SK-N-SH (cell line): Measurements from ENCODE around the gene ITGA8. TPM values are rescaled to one million over a fixed set of nuclear protein-coding genes. Genes with fewer than 3 reads are reported as not detected.

Experiments
- CTCF ChIA-PET: fragments of 300-600, 350-600 bp; formaldehyde crosslinking; extraction: SDS; loops from one replicate; lab custom pipeline; 2021; lab: Yijun Ruan, JAX
- POLR2A ChIA-PET: fragments of 350-600 bp; sonication (Branson Sonifier 250); formaldehyde crosslinking; extraction: SDS; loops from one replicate; lab custom pipeline; 2020; ENCODE audit warnings: antibody characterized with exemption, inconsistent platforms; lab: Yijun Ruan, JAX
- DNase-seq: peaks from one replicate; pipeline ENCODE4 v3.0.0; 2012
- H2AFZ ChIP-seq: fragments of 200-600 bp; sonication (generic); 2 replicates; pipeline ENCODE4 v1.8.1; 2016; ENCODE audit warnings: antibody characterized with exemption, mild to moderate bottlenecking, low read depth
- H3F3A ChIP-seq: fragments of 200-600 bp; sonication (generic); replicated peaks from 2 replicates; pipeline ENCODE3; 2016; ENCODE audit warnings: antibody characterized with exemption, mild to moderate bottlenecking; ENCODE audit not compliant: insufficient read depth
- H3K27ac ChIP-seq, 2 experiments: fragments of 200-500 bp in 1 of 2; fragments of 200-600 bp in 1 of 2; sonication (Bioruptor generic) in 1 of 2; sonication (generic), shearing (Covaris generic) in 1 of 2; 2 replicates each; pipeline versions ENCODE4 v1.5.1 to v1.6.1; 2014 to 2016; ENCODE audit warnings: low read depth in 2 of 2, inconsistent platforms in 1 of 2, low read length in 1 of 2, mild to moderate bottlenecking in 1 of 2, mixed read lengths in 1 of 2
- H3K27me3 ChIP-seq: fragments of 200-600 bp; sonication (generic), shearing (Covaris generic); 2 replicates; pipeline ENCODE4 v1.6.1; 2016; ENCODE audit warnings: mixed run types; ENCODE audit not compliant: insufficient read depth
- H3K36me3 ChIP-seq, 2 experiments: fragments of 200-500 bp in 1 of 2; fragments of 200-600 bp in 1 of 2; sonication (Bioruptor generic) in 1 of 2; sonication (generic) in 1 of 2; replicated peaks in 1 of 2; 2 replicates each; pipeline versions ENCODE3 to v1.5.1; 2014 to 2016; ENCODE audit warnings: low read length in 1 of 2, mild to moderate bottlenecking in 1 of 2; ENCODE audit not compliant: insufficient read depth in 2 of 2, control insufficient read depth in 1 of 2
- H3K4me1 ChIP-seq, 2 experiments: fragments of 200-500 bp in 1 of 2; fragments of 200-600 bp in 1 of 2; sonication (Bioruptor generic) in 1 of 2; sonication (generic), shearing (Covaris generic) in 1 of 2; 2 replicates each; pipeline versions ENCODE4 v1.5.1 to v1.6.1; 2014 to 2016; ENCODE audit warnings: low read depth in 1 of 2, low read length in 1 of 2, mixed run types in 1 of 2; ENCODE audit not compliant: insufficient read depth in 2 of 2, control insufficient read depth in 1 of 2
- H3K4me2 ChIP-seq: fragments of 200-600 bp; sonication (generic), shearing (Covaris generic); 2 replicates; pipeline ENCODE4 v1.6.1; 2017; ENCODE audit warnings: mixed run types
- H3K4me3 ChIP-seq, 2 experiments: fragments of 200-500 bp in 1 of 2; fragments of 200-600 bp in 1 of 2; sonication (Bioruptor generic) in 1 of 2; sonication (generic), shearing (Covaris generic) in 1 of 2; 2 replicates each; pipeline versions ENCODE4 v1.5.1 to v1.8.1; 2014 to 2016; ENCODE audit warnings: low read depth in 2 of 2, inconsistent platforms in 1 of 2, low read length in 1 of 2, mild to moderate bottlenecking in 1 of 2, mixed read lengths in 1 of 2, moderate library complexity in 1 of 2
- H3K79me2 ChIP-seq: fragments of 200-600 bp; sonication (generic); 2 replicates; pipeline ENCODE4 v1.8.1; 2017; ENCODE audit warnings: mild to moderate bottlenecking; ENCODE audit not compliant: insufficient read depth
- H3K9ac ChIP-seq: fragments of 200-600 bp; sonication (generic); 2 replicates; pipeline ENCODE4 v1.6.1; 2017; ENCODE audit warnings: mixed run types
- H3K9me2 ChIP-seq: fragments of 200-600 bp; sonication (generic); 2 replicates; pipeline ENCODE4 v1.6.1; 2017; ENCODE audit warnings: mixed run types
- H3K9me3 ChIP-seq: fragments of 200-600 bp; sonication (generic); 2 replicates; pipeline ENCODE4 v1.6.1; 2017; ENCODE audit warnings: mixed run types, mild to moderate bottlenecking, moderate library complexity
- H4K20me1 ChIP-seq: fragments of 200-600 bp; sonication (generic); 2 replicates; pipeline ENCODE4 v1.6.1; 2017; ENCODE audit warnings: mild to moderate bottlenecking, mixed run types; ENCODE audit not compliant: insufficient read depth
- CHD2 ChIP-seq: fragments of 150-350 bp; IDR thresholded peaks from 2 replicates; pipeline ENCODE4 v1.6.1; 2018; ENCODE audit warnings: low read length; ENCODE audit not compliant: partially characterized antibody
- ELF1 ChIP-seq: IDR thresholded peaks from 2 replicates; pipeline ENCODE4 v1.4.0; 2012
- EZH2phosphoT487 ChIP-seq: fragments of 200-600 bp; sonication (generic); IDR thresholded peaks from 2 replicates; pipeline ENCODE4 v1.6.1; 2017; ENCODE audit warnings: low read depth, mixed run types, mild to moderate bottlenecking, antibody characterized with exemption, moderate library complexity, borderline replicate concordance
- FOSL2 ChIP-seq: IDR thresholded peaks from 2 replicates; pipeline ENCODE4 v1.4.0; 2012; ENCODE audit warnings: low read depth, mild to moderate bottlenecking, moderate library complexity, borderline replicate concordance
- FOXJ3 ChIP-seq: sonication (generic); formaldehyde crosslinking; IDR thresholded peaks from 2 replicates; pipeline ENCODE4 v1.5.1; 2020; ENCODE audit warnings: mild to moderate bottlenecking, missing genetic modification reagents
- GABPA ChIP-seq: IDR thresholded peaks from 2 replicates; pipeline ENCODE4 v1.4.0; 2012; ENCODE audit warnings: low read depth, mild to moderate bottlenecking
- GATA2 ChIP-seq: sonication (generic); formaldehyde crosslinking; IDR thresholded peaks from 2 replicates; pipeline ENCODE4 v1.5.0; 2020; ENCODE audit warnings: mild to moderate bottlenecking, missing genetic modification reagents
- JUND ChIP-seq: IDR thresholded peaks from 2 replicates; pipeline ENCODE4 v1.4.0; 2012
- MAX ChIP-seq: IDR thresholded peaks from 2 replicates; pipeline ENCODE4 v1.4.0; 2012; ENCODE audit warnings: low read depth
- MEF2A ChIP-seq: IDR thresholded peaks from 2 replicates; pipeline ENCODE4 v1.4.0; 2012; ENCODE audit warnings: low read depth, borderline replicate concordance
- MXI1 ChIP-seq: IDR thresholded peaks from 2 replicates; pipeline ENCODE4 v1.6.1; 2012; ENCODE audit warnings: mild to moderate bottlenecking, low read depth, low read length, improper control_type of control experiment
- NFIC ChIP-seq: IDR thresholded peaks from 2 replicates; pipeline ENCODE4 v1.4.0; 2012; ENCODE audit warnings: borderline replicate concordance
- POLR2AphosphoS5 ChIP-seq: IDR thresholded peaks from 2 replicates; pipeline ENCODE4 v1.6.1; 2012; ENCODE audit warnings: low read depth, low read length
- RAD21 ChIP-seq: IDR thresholded peaks from 2 replicates; pipeline ENCODE4 v1.6.1; 2012; ENCODE audit warnings: mild to moderate bottlenecking, low read length
- RFX5 ChIP-seq: IDR thresholded peaks from 2 replicates; pipeline ENCODE4 v1.6.1; 2012; ENCODE audit warnings: mild to moderate bottlenecking, improper control_type of control experiment, low read length
- RXRA ChIP-seq: IDR thresholded peaks from 2 replicates; pipeline ENCODE4 v1.4.0; 2012; ENCODE audit warnings: low read depth, mild to moderate bottlenecking, borderline replicate concordance
- SIN3A ChIP-seq: IDR thresholded peaks from 2 replicates; pipeline ENCODE4 v1.6.1; 2012; ENCODE audit warnings: low read depth, mild to moderate bottlenecking, low read length, moderate library complexity, borderline replicate concordance
- SMC3 ChIP-seq: IDR thresholded peaks from 2 replicates; pipeline ENCODE4 v1.6.1; 2012; ENCODE audit warnings: low read depth, low read length, improper control_type of control experiment
- TAF1 ChIP-seq: IDR thresholded peaks from 2 replicates; pipeline ENCODE4 v1.6.1; 2012; ENCODE audit warnings: low read depth, mild to moderate bottlenecking, low read length, moderate library complexity, borderline replicate concordance
- TCF12 ChIP-seq: IDR thresholded peaks from 2 replicates; pipeline ENCODE4 v1.4.0; 2012
- WGBS: methylation state at CpG from one replicate; pipeline ENCODE4 v1.1.6; 2017; ENCODE audit warnings: low lambda C conversion rate; 5-methylcytosine and 5-hydroxymethylcytosine counted together
- polyA plus RNA-seq, 3 experiments: library from polyadenylated mRNA; depleted of rRNA; stranded (reverse); fragments of >200 nt; gene quantifications; 2 replicates each; pipeline ENCODE4 v1.2.3, GENCODE V29; 2012
- TF ChIP-seq, protein P1 (sequence below): fragments of 150-350 bp; IDR thresholded peaks from 2 replicates; pipeline ENCODE4 v1.6.1; 2016; ENCODE audit warnings: mild to moderate bottlenecking, low read depth, low read length
- TF ChIP-seq, protein P2 (sequence below): fragments of 200-600 bp; sonication (generic); IDR thresholded peaks from 2 replicates; pipeline ENCODE4 v1.6.1; 2017; ENCODE audit warnings: antibody characterized with exemption, mild to moderate bottlenecking, moderate library complexity
- TF ChIP-seq, protein P3 (sequence below): fragments of 150-350 bp; IDR thresholded peaks from 2 replicates; pipeline ENCODE4 v1.6.1; 2017; ENCODE audit warnings: antibody characterized with exemption, low read length, low read depth, borderline replicate concordance

The ITGA8 gene
- polyA plus RNA-seq, 1 of the 3 experiments (the other 2 are of a cell fraction) = not detected

GRCh38 chr10:15572531-15573045, 147.1 kb downstream of the ITGA8 start:
- H2AFZ ChIP-seq = no peak overlapping the region
- WGBS = 39% methylated on average over 6 of the region's 6 CpGs
- H3K4me2 ChIP-seq = no peak overlapping the region
- no peak overlapping the region for H3K9ac ChIP-seq
- no peaks in the 10 kb centered on the region for H3K27me3 ChIP-seq
- no peak overlapping the region for H3K4me3 ChIP-seq
- CTCF ChIA-PET = interaction anchor here (1.2 to 2.1 kb wide), 2 partner anchors 13 to 139 kb away, joined by 3 to 9 read pairs; no protein-coding TSS in a partner anchor
- TF ChIP-seq RAD21 (no peak), TCF12 (no peak), EZH2phosphoT487 (no peak), RFX5 (no peak), GATA2 (CRISPR knock-in tag) (no peak), TAF1 (no peak), POLR2AphosphoS5 (no peak), MEF2A (no peak), RXRA (no peak), GABPA (no peak), CHD2 (no peak), MAX (no peak)
- TF ChIP-seq, protein P1, sequence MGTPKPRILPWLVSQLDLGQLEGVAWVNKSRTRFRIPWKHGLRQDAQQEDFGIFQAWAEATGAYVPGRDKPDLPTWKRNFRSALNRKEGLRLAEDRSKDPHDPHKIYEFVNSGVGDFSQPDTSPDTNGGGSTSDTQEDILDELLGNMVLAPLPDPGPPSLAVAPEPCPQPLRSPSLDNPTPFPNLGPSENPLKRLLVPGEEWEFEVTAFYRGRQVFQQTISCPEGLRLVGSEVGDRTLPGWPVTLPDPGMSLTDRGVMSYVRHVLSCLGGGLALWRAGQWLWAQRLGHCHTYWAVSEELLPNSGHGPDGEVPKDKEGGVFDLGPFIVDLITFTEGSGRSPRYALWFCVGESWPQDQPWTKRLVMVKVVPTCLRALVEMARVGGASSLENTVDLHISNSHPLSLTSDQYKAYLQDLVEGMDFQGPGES = no peak
- TF ChIP-seq, protein P2, sequence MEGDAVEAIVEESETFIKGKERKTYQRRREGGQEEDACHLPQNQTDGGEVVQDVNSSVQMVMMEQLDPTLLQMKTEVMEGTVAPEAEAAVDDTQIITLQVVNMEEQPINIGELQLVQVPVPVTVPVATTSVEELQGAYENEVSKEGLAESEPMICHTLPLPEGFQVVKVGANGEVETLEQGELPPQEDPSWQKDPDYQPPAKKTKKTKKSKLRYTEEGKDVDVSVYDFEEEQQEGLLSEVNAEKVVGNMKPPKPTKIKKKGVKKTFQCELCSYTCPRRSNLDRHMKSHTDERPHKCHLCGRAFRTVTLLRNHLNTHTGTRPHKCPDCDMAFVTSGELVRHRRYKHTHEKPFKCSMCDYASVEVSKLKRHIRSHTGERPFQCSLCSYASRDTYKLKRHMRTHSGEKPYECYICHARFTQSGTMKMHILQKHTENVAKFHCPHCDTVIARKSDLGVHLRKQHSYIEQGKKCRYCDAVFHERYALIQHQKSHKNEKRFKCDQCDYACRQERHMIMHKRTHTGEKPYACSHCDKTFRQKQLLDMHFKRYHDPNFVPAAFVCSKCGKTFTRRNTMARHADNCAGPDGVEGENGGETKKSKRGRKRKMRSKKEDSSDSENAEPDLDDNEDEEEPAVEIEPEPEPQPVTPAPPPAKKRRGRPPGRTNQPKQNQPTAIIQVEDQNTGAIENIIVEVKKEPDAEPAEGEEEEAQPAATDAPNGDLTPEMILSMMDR = no peak
- no peaks in the 10 kb centered on the region for H3K36me3 ChIP-seq
- no peak for DNase-seq
- no peaks in the 10 kb centered on the region for H3F3A ChIP-seq
- no peaks in the 10 kb centered on the region for H3K4me1 ChIP-seq
- no peak overlapping the region for H3K27ac ChIP-seq
- POLR2A ChIA-PET = no interaction called here
- no peaks in the 10 kb centered on the region for H3K79me2 ChIP-seq
- H4K20me1 ChIP-seq = no peaks in the 10 kb centered on the region
- H3K9me2 ChIP-seq = no peaks in the 10 kb centered on the region
- no peaks in the 10 kb centered on the region for H3K9me3 ChIP-seq

- H3K4me1 ChIP-seq = no peaks in the 10 kb centered on the region
- ChIA-PET CTCF (interaction anchor here (2.1 kb wide), 1 partner anchor 14 kb away, joined by 9 read pairs; no protein-coding TSS in a partner anchor), POLR2A (no interaction called here)
- no peaks in the 10 kb centered on the region for H3K36me3 ChIP-seq
- no peak for DNase-seq
- no peaks in the 10 kb centered on the region for H3K9me2 ChIP-seq
- H2AFZ ChIP-seq = no peak overlapping the region
- no peak overlapping the region for H3K4me2 ChIP-seq
- H3K9me3 ChIP-seq = no peaks in the 10 kb centered on the region
- no peak overlapping the region for H3K27ac ChIP-seq
- H3K4me3 ChIP-seq = no peak overlapping the region
- 3% methylated on average over 3 of the region's 3 CpGs for WGBS
- H3K27me3 ChIP-seq = no peaks in the 10 kb centered on the region
- H4K20me1 ChIP-seq = no peaks in the 10 kb centered on the region
- H3K79me2 ChIP-seq = no peaks in the 10 kb centered on the region
- TF ChIP-seq FOXJ3 (CRISPR knock-in tag) = no peak
- TF ChIP-seq TCF12 = no peak
- no peak for TF ChIP-seq JUND
- no peak for TF ChIP-seq TAF1
- TF ChIP-seq CHD2 = no peak
- TF ChIP-seq, protein P3, sequence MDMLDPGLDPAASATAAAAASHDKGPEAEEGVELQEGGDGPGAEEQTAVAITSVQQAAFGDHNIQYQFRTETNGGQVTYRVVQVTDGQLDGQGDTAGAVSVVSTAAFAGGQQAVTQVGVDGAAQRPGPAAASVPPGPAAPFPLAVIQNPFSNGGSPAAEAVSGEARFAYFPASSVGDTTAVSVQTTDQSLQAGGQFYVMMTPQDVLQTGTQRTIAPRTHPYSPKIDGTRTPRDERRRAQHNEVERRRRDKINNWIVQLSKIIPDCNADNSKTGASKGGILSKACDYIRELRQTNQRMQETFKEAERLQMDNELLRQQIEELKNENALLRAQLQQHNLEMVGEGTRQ = no peak
- no peak for TF ChIP-seq SMC3
- no peak for TF ChIP-seq NFIC
- TF ChIP-seq FOSL2 = no peak
- TF ChIP-seq, protein P2 = no peak
- no peak for TF ChIP-seq POLR2AphosphoS5
- TF ChIP-seq MXI1 = no peak
- no peak for TF ChIP-seq GATA2 (CRISPR knock-in tag)
- no peak for TF ChIP-seq ELF1
- TF ChIP-seq SIN3A = no peak
- TF ChIP-seq RFX5 = no peak
- H3F3A ChIP-seq = no peaks in the 10 kb centered on the region
- no peak overlapping the region for H3K9ac ChIP-seq
These were observed 148.1 kb downstream of the ITGA8 start for GRCh38 chr10:15571575-15571974.
